Bronchial epithelial cell (primary cell): ENCODE measurements around the gene ST14. TPM values are rescaled to one million over a fixed set of nuclear protein-coding genes. Genes with fewer than 3 reads are reported as not detected.

Experiments
- DNase-seq: peaks from one replicate; pipeline ENCODE4 v3.0.0-alpha.2; 2010; ENCODE audit warnings: low read depth
- FAIRE-seq: peaks from 2 replicates; lab custom pipeline; 2011; peaks lifted over from hg19 to GRCh38; lab: Jason Lieb, UNC
- H3K27me3 ChIP-seq: 2 replicates; pipeline ENCODE4 v1.5.1; 2011; ENCODE audit warnings: low read length; ENCODE audit not compliant: control insufficient read depth, insufficient read depth
- H3K36me3 ChIP-seq: 2 replicates; pipeline ENCODE4 v1.5.1; 2011; ENCODE audit warnings: low read length; ENCODE audit not compliant: control insufficient read depth, insufficient read depth
- H3K4me3 ChIP-seq: 2 replicates; pipeline ENCODE4 v1.5.1; 2011; ENCODE audit warnings: mild to moderate bottlenecking, low read depth, low read length, control low read depth
- total RNA-seq: library from RNA; depleted of rRNA; stranded (reverse); fragments of >200 nt; gene quantifications from 2 replicates; pipeline ENCODE4 v1.2.1, GENCODE V29; 2014
- TF ChIP-seq, protein P1 (sequence below): IDR thresholded peaks from 2 replicates; pipeline ENCODE4 v1.5.1; 2011; ENCODE audit warnings: mild to moderate bottlenecking, moderate library complexity, low read length, control low read depth, inconsistent platforms; ENCODE audit not compliant: insufficient read depth, severe bottlenecking

ST14 gene
- total RNA-seq, 1 donor from 2014 or later, result 79.2 TPM

- Histone ChIP-seq H3K4me3 (no peak overlapping the region), H3K27me3 (no peaks in the 10 kb centered on the region), H3K36me3 (peaks cover 20% of the 10 kb centered on the region)
- DNase-seq, result no peak
- TF ChIP-seq, protein P1, sequence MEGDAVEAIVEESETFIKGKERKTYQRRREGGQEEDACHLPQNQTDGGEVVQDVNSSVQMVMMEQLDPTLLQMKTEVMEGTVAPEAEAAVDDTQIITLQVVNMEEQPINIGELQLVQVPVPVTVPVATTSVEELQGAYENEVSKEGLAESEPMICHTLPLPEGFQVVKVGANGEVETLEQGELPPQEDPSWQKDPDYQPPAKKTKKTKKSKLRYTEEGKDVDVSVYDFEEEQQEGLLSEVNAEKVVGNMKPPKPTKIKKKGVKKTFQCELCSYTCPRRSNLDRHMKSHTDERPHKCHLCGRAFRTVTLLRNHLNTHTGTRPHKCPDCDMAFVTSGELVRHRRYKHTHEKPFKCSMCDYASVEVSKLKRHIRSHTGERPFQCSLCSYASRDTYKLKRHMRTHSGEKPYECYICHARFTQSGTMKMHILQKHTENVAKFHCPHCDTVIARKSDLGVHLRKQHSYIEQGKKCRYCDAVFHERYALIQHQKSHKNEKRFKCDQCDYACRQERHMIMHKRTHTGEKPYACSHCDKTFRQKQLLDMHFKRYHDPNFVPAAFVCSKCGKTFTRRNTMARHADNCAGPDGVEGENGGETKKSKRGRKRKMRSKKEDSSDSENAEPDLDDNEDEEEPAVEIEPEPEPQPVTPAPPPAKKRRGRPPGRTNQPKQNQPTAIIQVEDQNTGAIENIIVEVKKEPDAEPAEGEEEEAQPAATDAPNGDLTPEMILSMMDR, result no peak
- FAIRE-seq, result no peak
Observed at GRCh38 chr11:130188047-130188446, 28.5 kb downstream of the ST14 start.

GRCh38 chr11:130188585-130189347 is 29.2 kb downstream of the ST14 start:
- Histone ChIP-seq H3K4me3 (no peak overlapping the region), H3K36me3 (peaks cover 18% of the 10 kb centered on the region), H3K27me3 (no peaks in the 10 kb centered on the region)
- no peak for FAIRE-seq
- DNase-seq, result no peak
- TF ChIP-seq, protein P1, result no peak

DNA sequence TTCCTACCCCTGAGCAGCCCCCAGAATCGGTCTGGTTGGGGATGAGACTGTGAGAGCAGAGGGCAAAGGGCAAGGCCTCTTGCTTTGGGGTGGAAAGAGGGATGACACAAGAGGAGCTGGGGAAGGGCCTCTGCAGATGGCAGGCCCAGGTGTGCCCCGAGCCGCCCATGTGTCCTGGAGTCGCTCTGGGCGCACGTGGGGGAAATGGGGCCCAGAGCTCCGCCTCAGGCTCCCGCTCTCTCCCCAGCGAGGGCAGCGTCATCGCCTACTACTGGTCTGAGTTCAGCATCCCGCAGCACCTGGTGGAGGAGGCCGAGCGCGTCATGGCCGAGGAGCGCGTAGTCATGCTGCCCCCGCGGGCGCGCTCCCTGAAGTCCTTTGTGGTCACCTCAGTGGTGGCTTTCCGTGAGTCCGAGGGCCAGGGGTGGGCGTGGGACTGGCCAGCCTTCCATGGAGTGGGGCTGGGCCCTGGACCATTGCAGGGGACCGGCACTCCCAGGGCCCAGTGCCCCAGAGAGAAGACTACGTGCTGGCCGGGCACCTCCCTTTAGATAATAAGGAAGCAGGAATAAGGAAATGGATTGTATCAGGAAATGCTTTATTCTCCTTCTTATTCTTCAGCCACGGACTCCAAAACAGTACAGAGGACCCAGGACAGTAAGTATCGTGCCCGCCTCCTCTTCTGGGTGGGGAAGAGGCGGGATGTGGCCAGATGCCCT is 30.1 kb downstream of the ST14 start:
- H3K36me3 ChIP-seq, result peaks cover 25% of the 10 kb centered on the region
- H3K27me3 ChIP-seq, result no peaks in the 10 kb centered on the region
- H3K4me3 ChIP-seq, result no peak overlapping the region
- DNase-seq (no peak), FAIRE-seq (no peak)
- TF ChIP-seq, protein P1, result no peak

GRCh38 chr11:130190371-130190881 is 30.8 kb downstream of the ST14 start:
- Histone ChIP-seq H3K36me3 (peaks cover 27% of the 10 kb centered on the region), H3K27me3 (no peaks in the 10 kb centered on the region), H3K4me3 (no peak overlapping the region)
- FAIRE-seq (no peak), DNase-seq (no peak)
- TF ChIP-seq, protein P1, result no peak

DNA sequence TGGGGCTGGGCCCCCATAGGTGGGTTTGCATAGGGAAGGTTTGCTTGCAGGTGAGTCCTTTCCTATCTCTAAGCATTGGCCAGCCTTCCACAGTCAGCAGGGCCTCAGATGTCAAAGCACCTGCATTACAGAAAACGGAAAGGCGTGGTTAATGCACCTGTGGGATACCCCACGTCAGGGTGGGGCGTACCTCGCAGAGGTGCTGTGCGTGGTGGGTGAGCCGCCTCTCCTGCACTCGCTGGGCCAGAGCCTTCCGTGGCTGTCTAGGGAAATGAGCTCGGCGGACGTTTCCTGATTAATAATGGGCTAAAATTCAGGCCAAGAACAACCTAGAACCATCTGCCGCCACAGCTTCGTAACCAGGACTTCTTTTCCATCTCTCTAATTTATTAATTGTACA is 32.3 kb downstream of the ST14 start:
- TF ChIP-seq, protein P1, result no peak
- DNase-seq (no peak), FAIRE-seq (no peak)
- Histone ChIP-seq H3K36me3 (peaks cover 27% of the 10 kb centered on the region), H3K27me3 (no peaks in the 10 kb centered on the region), H3K4me3 (no peak overlapping the region)
